Transverse colon (tissue), 4 donors: ENCODE data around the gene PRR30. TPM values are rescaled to one million over a fixed set of nuclear protein-coding genes. Genes with fewer than 3 reads are reported as not detected.

Experiments
- DNase-seq: peaks from one replicate; pipeline ENCODE4 v3.0.0-alpha.2; 2019
- H3K27ac ChIP-seq, 4 donors: fragments of 200-600 bp; sonication (generic); 2 replicates each; pipeline ENCODE4 v1.5.1; 2016 to 2018; ENCODE audit warnings: inconsistent platforms in 4 of 4
- H3K27me3 ChIP-seq: fragments of 200-600 bp; sonication (generic); 2 replicates; pipeline ENCODE4 v1.5.1; 2017; ENCODE audit warnings: inconsistent platforms
- H3K36me3 ChIP-seq, 4 donors: fragments of 200-600 bp; sonication (generic); 2 replicates each; pipeline ENCODE4 v1.5.1; 2017 to 2019; ENCODE audit warnings: inconsistent platforms in 4 of 4
- H3K4me1 ChIP-seq, 4 donors: fragments of 200-600 bp; sonication (generic); 2 replicates each; pipeline ENCODE4 v1.5.1; 2017 to 2020; ENCODE audit warnings: inconsistent platforms in 4 of 4
- H3K4me3 ChIP-seq, 4 donors: fragments of 200-600 bp; sonication (generic); 1 replicate in 1 of 4; 2 replicates in 3 of 4; pipeline versions ENCODE4 v1.5.1 to v1.6.1; 2017 to 2019; ENCODE audit warnings: inconsistent platforms in 4 of 4
- H3K9me3 ChIP-seq, 2 donors: fragments of 200-600 bp; sonication (generic); 2 replicates each; pipeline ENCODE4 v1.5.1; 2017 to 2019; ENCODE audit warnings: inconsistent platforms in 2 of 2
- CTCF ChIP-seq, 5 experiments: fragments of 200-600 bp in 3 of 5; fragments of 450-650 bp in 2 of 5; sonication (generic) in 3 of 5; IDR thresholded peaks; 1 replicate in 2 of 5; 2 replicates in 3 of 5; pipeline ENCODE4 v1.5.1; 2016 to 2017; ENCODE audit warnings: antibody characterized with exemption in 5 of 5, inconsistent platforms in 3 of 5, mild to moderate bottlenecking in 2 of 5, moderate library complexity in 1 of 5
- EP300 ChIP-seq: sonication (generic); formaldehyde crosslinking; IDR thresholded peaks from one replicate; pipeline ENCODE4 v1.6.1; 2017; ENCODE audit warnings: antibody characterized with exemption, low read depth
- POLR2A ChIP-seq: fragments of 450-650 bp; IDR thresholded peaks from one replicate; pipeline ENCODE4 v1.6.1; 2016; ENCODE audit warnings: antibody characterized with exemption, mild to moderate bottlenecking, moderate library complexity
- POLR2AphosphoS5 ChIP-seq, 3 donors: sonication (generic); formaldehyde crosslinking; IDR thresholded peaks; one replicate each; pipeline ENCODE4 v1.6.1; 2016; ENCODE audit warnings: antibody characterized with exemption in 3 of 3
- WGBS, 2 donors: methylation state at CpG; one replicate each; pipeline ENCODE4 v1.1.5; 2018; ENCODE audit warnings: low coverage in 1 of 2; 5-methylcytosine and 5-hydroxymethylcytosine counted together
- in situ Hi-C, 4 donors: fragments of 200-750 bp; cut with MboI; loops; one replicate each; pipeline versions ENCODE4 v1.15.0 to v1.15.1; 2017; ENCODE audit warnings: low sequenced_read_pairs in 3 of 4, low pct_ligation_motif_present in 1 of 4, low pct_unique_long_range_greater_than_20kb in 1 of 4
- intact Hi-C: fragments of 100-400 bp; cut with DNase I; formaldehyde crosslinking; loops from one replicate; pipeline ENCODE4 v1.15.1; 2023; ENCODE audit warnings: low total_unique reads
- total RNA-seq, 4 donors: library from RNA; depleted of rRNA; stranded (reverse); fragments of >200 nt; gene quantifications; one replicate each; pipeline ENCODE4 v1.1.0, GENCODE V29; 2016

Gene PRR30
- total RNA-seq, 4 donors from 2014 or later, result not detected

DNA sequence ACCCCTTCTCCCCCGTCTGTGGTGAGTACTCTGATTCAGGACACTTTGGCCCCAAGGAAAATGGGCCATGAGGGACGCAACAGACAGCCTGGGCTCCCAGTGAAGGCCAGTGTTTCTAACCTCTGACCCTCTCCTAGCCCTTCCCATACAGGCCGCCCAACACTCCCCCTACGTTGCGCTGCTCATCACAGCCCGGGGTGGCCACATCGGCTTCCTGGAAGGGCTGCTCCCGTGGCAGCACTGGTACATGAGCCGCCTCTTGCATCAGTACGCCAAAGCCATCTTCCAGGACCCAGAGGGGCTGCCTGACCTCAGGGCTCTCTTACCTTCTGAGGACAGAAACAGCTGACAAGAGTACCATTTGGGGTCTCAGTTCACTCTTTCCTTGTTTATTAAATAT, 8.8 kb downstream of the PRR30 start:
- in situ Hi-C loops (no loop called here), intact Hi-C loops (loop anchor here (10.0 kb wide), 1 partner anchor 84 kb away; the partner anchor contains the start of genes ATRAID, CAD and SLC5A6)
- no peaks in the 10 kb centered on the region for H3K27me3 ChIP-seq
- no peaks in the 10 kb centered on the region for H3K9me3 ChIP-seq
- H3K27ac ChIP-seq, result no peak overlapping the region
- TF ChIP-seq POLR2A (no peak), CTCF (IDR thresholded peaks at IDR 0.05) (no peak), POLR2AphosphoS5 (IDR thresholded peaks at IDR 0.05) (no peak)
- peaks cover 7 to 20% (median 15%) of the 10 kb centered on the region in 4 donors for H3K4me1 ChIP-seq
- no peak overlapping the region for H3K4me3 ChIP-seq
- no peak for DNase-seq
- 90 to 91% methylated on average over 2 to 10 of the region's 10 CpGs for WGBS, 2 donors
- peaks cover 0 to 19% (median 4%) of the 10 kb centered on the region in 4 donors for H3K36me3 ChIP-seq

GRCh38 chr2:27128668-27129571, 10.3 kb downstream of the PRR30 start:
- no peak for DNase-seq
- in situ Hi-C loops (no loop called here), intact Hi-C loops (no loop called here)
- Histone ChIP-seq H3K4me1 (peaks cover 7 to 18% (median 15%) of the 10 kb centered on the region in 4 donors), H3K27me3 (no peaks in the 10 kb centered on the region), H3K27ac (no peak overlapping the region), H3K36me3 (peaks cover 0 to 19% (median 4%) of the 10 kb centered on the region in 4 donors), H3K9me3 (no peaks in the 10 kb centered on the region), H3K4me3 (no peak overlapping the region)
- WGBS, 2 donors, result 79 to 95% methylated on average over 4 to 11 of the region's 11 CpGs
- TF ChIP-seq POLR2AphosphoS5 (IDR thresholded peaks at IDR 0.05), result no peak
- no peak for TF ChIP-seq CTCF (IDR thresholded peaks at IDR 0.05)

- intact Hi-C loops (no loop called here), in situ Hi-C loops (no loop called here)
- TF ChIP-seq POLR2AphosphoS5 (IDR thresholded peaks at IDR 0.05) (no peak), POLR2A (no peak), EP300 (no peak), CTCF (IDR thresholded peaks at IDR 0.05) (no peak)
- Histone ChIP-seq H3K36me3 (peaks cover 0 to 19% (median 4%) of the 10 kb centered on the region in 4 donors), H3K27me3 (no peaks in the 10 kb centered on the region), H3K4me1 (peaks cover 1 to 17% (median 11%) of the 10 kb centered on the region in 4 donors), H3K9me3 (no peaks in the 10 kb centered on the region), H3K4me3 (no peak overlapping the region), H3K27ac (no peak overlapping the region)
- DNase-seq, result no peak
- WGBS, 2 donors, result 93% methylated on average over 9 of the region's 9 CpGs; no CpG with 5 or more reads in 1 of the 2 donors
These were observed 11.1 kb downstream of the PRR30 start for GRCh38 chr2:27127883-27128667.

GRCh38 chr2:27126252-27126710, 12.9 kb downstream of the PRR30 start:
- intact Hi-C loops (no loop called here), in situ Hi-C loops (no loop called here)
- TF ChIP-seq POLR2A, result no peak
- no peak for TF ChIP-seq EP300
- TF ChIP-seq CTCF (IDR thresholded peaks at IDR 0.05), result no peak
- no peak for TF ChIP-seq POLR2AphosphoS5 (IDR thresholded peaks at IDR 0.05)
- DNase-seq, result no peak
- H3K4me1 ChIP-seq, result peaks cover 0 to 9% (median 6%) of the 10 kb centered on the region in 4 donors
- H3K27me3 ChIP-seq, result peaks cover under 1% of the 10 kb centered on the region
- H3K36me3 ChIP-seq, result peaks cover 0 to 8% (median 0%) of the 10 kb centered on the region in 4 donors
- no peak overlapping the region for H3K4me3 ChIP-seq
- H3K27ac ChIP-seq, result no peak overlapping the region
- no peaks in the 10 kb centered on the region for H3K9me3 ChIP-seq
- WGBS, 2 donors, result 52 to 60% methylated on average over 2 to 5 of the region's 5 CpGs
